ENCODE data around the gene IFITM1. TPM values are rescaled to one million over a fixed set of nuclear protein-coding genes. Genes with fewer than 3 reads are reported as not detected.

Gene IFITM1
- total and polyA plus RNA-seq, 9 of the 15 experiments (the other 6 are each of a cell fraction or from before 2014, with no cell fraction given): 691 to 5,579 (median 974) TPM

DNA sequence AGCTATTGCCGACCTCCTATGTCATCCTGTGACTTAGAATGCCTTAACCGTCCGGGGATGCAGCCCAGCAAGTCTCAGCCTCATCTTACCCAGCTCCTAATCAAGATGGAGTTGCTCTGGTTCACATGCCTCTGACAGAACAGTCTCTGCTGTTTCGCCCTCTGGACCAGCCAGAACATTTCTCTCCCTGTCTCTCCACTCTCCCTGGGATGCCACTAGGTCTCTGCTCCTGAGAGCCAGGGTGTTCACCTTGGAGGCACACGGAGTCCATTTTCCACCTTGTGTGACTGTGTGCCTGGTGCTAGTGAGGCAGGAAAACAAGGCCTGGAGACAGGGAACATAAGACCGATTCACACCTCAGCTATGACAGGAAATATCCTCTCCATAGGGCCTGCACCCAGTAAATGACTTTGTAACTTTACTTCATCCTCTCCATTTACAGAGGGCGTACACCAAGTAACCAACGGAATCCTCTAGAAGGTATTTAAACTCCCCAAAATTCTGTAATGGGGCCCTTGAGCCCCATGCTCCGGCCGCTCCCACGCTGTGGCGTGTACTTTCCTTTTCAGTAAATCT lies 38.7 kb downstream of the IFITM1 start (continued):
- TF ChIP-seq ZNF79 (CRISPR knock-in tag; IDR thresholded peaks at IDR 0.05; ENCODE audit: low read depth) (peak; percentile 95), ELF2 (CRISPR knock-in tag; IDR thresholded peaks at IDR 0.05) (peak; percentile 87), LEF1 (IDR thresholded peaks at IDR 0.05) (no peak), ZBTB12 (CRISPR knock-in tag; IDR thresholded peaks at IDR 0.05) (peak; percentile 83), MYC (IDR thresholded peaks at IDR 0.05; ENCODE audit: low read depth, low read length) (no peak), MYC (CRISPR knock-in tag; IDR thresholded peaks at IDR 0.05; ENCODE audit: borderline replicate concordance, low read depth) (peak; percentile 97), PTBP1 (IDR thresholded peaks at IDR 0.05; ENCODE audit: low read depth, low read length) (no peak), GTF2A2 (tag; IDR thresholded peaks at IDR 0.05) (peak; percentile 95), ZNF316 (IDR thresholded peaks at IDR 0.05) (no peak), SMAD4 (CRISPR knock-in tag; conservative IDR thresholded peaks at IDR 0.05) (peak; percentile 99), ZNF24 (IDR thresholded peaks at IDR 0.05) (no peak), ILF3 (IDR thresholded peaks at IDR 0.05; ENCODE audit: borderline replicate concordance) (no peak), EHMT2 (IDR thresholded peaks at IDR 0.05) (no peak), ZNF589 (CRISPR knock-in tag; IDR thresholded peaks at IDR 0.05; ENCODE audit: low read depth) (peak; percentile 90), NFXL1 (CRISPR knock-in tag; IDR thresholded peaks at IDR 0.05) (peak; percentile 93), RHOXF2B (CRISPR knock-in tag; conservative IDR thresholded peaks at IDR 0.05) (peak; percentile 94), MCM7 (IDR thresholded peaks at IDR 0.05) (no peak)
- TF ChIP-seq, protein P1, sequence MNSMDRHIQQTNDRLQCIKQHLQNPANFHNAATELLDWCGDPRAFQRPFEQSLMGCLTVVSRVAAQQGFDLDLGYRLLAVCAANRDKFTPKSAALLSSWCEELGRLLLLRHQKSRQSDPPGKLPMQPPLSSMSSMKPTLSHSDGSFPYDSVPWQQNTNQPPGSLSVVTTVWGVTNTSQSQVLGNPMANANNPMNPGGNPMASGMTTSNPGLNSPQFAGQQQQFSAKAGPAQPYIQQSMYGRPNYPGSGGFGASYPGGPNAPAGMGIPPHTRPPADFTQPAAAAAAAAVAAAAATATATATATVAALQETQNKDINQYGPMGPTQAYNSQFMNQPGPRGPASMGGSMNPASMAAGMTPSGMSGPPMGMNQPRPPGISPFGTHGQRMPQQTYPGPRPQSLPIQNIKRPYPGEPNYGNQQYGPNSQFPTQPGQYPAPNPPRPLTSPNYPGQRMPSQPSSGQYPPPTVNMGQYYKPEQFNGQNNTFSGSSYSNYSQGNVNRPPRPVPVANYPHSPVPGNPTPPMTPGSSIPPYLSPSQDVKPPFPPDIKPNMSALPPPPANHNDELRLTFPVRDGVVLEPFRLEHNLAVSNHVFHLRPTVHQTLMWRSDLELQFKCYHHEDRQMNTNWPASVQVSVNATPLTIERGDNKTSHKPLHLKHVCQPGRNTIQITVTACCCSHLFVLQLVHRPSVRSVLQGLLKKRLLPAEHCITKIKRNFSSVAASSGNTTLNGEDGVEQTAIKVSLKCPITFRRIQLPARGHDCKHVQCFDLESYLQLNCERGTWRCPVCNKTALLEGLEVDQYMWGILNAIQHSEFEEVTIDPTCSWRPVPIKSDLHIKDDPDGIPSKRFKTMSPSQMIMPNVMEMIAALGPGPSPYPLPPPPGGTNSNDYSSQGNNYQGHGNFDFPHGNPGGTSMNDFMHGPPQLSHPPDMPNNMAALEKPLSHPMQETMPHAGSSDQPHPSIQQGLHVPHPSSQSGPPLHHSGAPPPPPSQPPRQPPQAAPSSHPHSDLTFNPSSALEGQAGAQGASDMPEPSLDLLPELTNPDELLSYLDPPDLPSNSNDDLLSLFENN (IDR thresholded peaks at IDR 0.05; ENCODE audit: low read depth in 2 of 2, low read length in 2 of 2): no peak
- TF ChIP-seq, protein P2, sequence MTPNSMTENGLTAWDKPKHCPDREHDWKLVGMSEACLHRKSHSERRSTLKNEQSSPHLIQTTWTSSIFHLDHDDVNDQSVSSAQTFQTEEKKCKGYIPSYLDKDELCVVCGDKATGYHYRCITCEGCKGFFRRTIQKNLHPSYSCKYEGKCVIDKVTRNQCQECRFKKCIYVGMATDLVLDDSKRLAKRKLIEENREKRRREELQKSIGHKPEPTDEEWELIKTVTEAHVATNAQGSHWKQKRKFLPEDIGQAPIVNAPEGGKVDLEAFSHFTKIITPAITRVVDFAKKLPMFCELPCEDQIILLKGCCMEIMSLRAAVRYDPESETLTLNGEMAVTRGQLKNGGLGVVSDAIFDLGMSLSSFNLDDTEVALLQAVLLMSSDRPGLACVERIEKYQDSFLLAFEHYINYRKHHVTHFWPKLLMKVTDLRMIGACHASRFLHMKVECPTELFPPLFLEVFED (CRISPR knock-in tag; conservative IDR thresholded peaks at IDR 0.05): peak; percentile 96
- TF ChIP-seq, protein P3, sequence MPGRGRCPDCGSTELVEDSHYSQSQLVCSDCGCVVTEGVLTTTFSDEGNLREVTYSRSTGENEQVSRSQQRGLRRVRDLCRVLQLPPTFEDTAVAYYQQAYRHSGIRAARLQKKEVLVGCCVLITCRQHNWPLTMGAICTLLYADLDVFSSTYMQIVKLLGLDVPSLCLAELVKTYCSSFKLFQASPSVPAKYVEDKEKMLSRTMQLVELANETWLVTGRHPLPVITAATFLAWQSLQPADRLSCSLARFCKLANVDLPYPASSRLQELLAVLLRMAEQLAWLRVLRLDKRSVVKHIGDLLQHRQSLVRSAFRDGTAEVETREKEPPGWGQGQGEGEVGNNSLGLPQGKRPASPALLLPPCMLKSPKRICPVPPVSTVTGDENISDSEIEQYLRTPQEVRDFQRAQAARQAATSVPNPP (IDR thresholded peaks at IDR 0.05; ENCODE audit: borderline replicate concordance, insufficient read depth, insufficient read length): no peak
- TF ChIP-seq, protein P4, sequence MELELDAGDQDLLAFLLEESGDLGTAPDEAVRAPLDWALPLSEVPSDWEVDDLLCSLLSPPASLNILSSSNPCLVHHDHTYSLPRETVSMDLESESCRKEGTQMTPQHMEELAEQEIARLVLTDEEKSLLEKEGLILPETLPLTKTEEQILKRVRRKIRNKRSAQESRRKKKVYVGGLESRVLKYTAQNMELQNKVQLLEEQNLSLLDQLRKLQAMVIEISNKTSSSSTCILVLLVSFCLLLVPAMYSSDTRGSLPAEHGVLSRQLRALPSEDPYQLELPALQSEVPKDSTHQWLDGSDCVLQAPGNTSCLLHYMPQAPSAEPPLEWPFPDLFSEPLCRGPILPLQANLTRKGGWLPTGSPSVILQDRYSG (tag; conservative IDR thresholded peaks at IDR 0.05; ENCODE audit: low read depth): peak; percentile 98

Data from K562 (cell line).